CD14-positive monocyte (primary cell): Measurements from ENCODE around the gene GOLGA8N. TPM values are rescaled to one million over a fixed set of nuclear protein-coding genes. Genes with fewer than 3 reads are reported as not detected.

Experiments
- DNase-seq, 3 donors: peaks; one replicate each; pipeline ENCODE4 v3.0.0-alpha.2; 2011 to 2022
- H2AFZ ChIP-seq: 2 replicates; pipeline ENCODE4 v1.6.0; 2012; ENCODE audit warnings: mild to moderate bottlenecking, low read depth, low read length, inconsistent platforms; ENCODE audit not compliant: insufficient read depth, poor library complexity, severe bottlenecking
- H3K27ac ChIP-seq, 2 donors: 1 replicate in 1 of 2; 2 replicates in 1 of 2; pipeline ENCODE4 v1.5.1; 2012 to 2013; ENCODE audit warnings: low read length in 2 of 2, control low read depth in 1 of 2, inconsistent platforms in 1 of 2, low read depth in 1 of 2, mild to moderate bottlenecking in 1 of 2
- H3K27me3 ChIP-seq, 2 donors: one replicate each; pipeline versions ENCODE4 v1.6.0 to v1.6.1; 2011 to 2013; ENCODE audit warnings: low read length in 2 of 2; ENCODE audit not compliant: control insufficient read depth in 2 of 2, insufficient read depth in 2 of 2
- H3K36me3 ChIP-seq, 2 donors: replicated peaks in 1 of 2; 1 replicate in 1 of 2; 2 replicates in 1 of 2; pipeline versions ENCODE4 v1.5.1 to v1.6.1; 2012 to 2013; ENCODE audit warnings: low read length in 2 of 2, control low read depth in 1 of 2, inconsistent platforms in 1 of 2, mild to moderate bottlenecking in 1 of 2; ENCODE audit not compliant: insufficient read depth in 2 of 2, control insufficient read depth in 1 of 2
- H3K4me1 ChIP-seq, 2 donors: 1 replicate in 1 of 2; 2 replicates in 1 of 2; pipeline versions ENCODE4 v1.5.1 to v1.6.1; 2012 to 2013; ENCODE audit warnings: low read length in 2 of 2, control low read depth in 1 of 2, inconsistent platforms in 1 of 2, mild to moderate bottlenecking in 1 of 2, moderate library complexity in 1 of 2; ENCODE audit not compliant: insufficient read depth in 2 of 2, control insufficient read depth in 1 of 2
- H3K4me2 ChIP-seq: replicated peaks from 2 replicates; pipeline ENCODE3; 2012; ENCODE audit warnings: low read length, moderate library complexity, mild to moderate bottlenecking; ENCODE audit not compliant: poor library complexity, severe bottlenecking; ENCODE audit errors: extremely low read depth
- H3K4me3 ChIP-seq, 3 experiments: fragments of 200-600 bp in 1 of 3; sonication (generic) in 1 of 3; replicated peaks in 1 of 3; 1 replicate in 2 of 3; 2 replicates in 1 of 3; pipeline ENCODE4 v1.5.1; 2011 to 2013; ENCODE audit warnings: low read length in 3 of 3, mild to moderate bottlenecking in 3 of 3, control low read depth in 2 of 3, low read depth in 2 of 3, inconsistent platforms in 1 of 3, moderate library complexity in 1 of 3
- H3K79me2 ChIP-seq: 2 replicates; pipeline ENCODE4 v1.6.0; 2012; ENCODE audit warnings: mild to moderate bottlenecking, control low read depth, inconsistent platforms, low read length, moderate library complexity; ENCODE audit not compliant: insufficient read depth
- H3K9ac ChIP-seq: 2 replicates; pipeline ENCODE4 v1.6.0; 2017; ENCODE audit warnings: low read length, mild to moderate bottlenecking; ENCODE audit not compliant: insufficient read depth, poor library complexity, severe bottlenecking
- H3K9me3 ChIP-seq, 2 donors: replicated peaks in 1 of 2; 1 replicate in 1 of 2; 2 replicates in 1 of 2; pipeline versions ENCODE4 v1.5.1 to v1.6.1; 2012 to 2013; ENCODE audit warnings: low read length in 2 of 2, control low read depth in 1 of 2; ENCODE audit not compliant: control insufficient read depth in 1 of 2, insufficient read depth in 1 of 2
- H4K20me1 ChIP-seq: 2 replicates; pipeline ENCODE4 v1.6.0; 2012; ENCODE audit warnings: mild to moderate bottlenecking, low read length, control low read depth, moderate library complexity; ENCODE audit not compliant: insufficient read depth
- H3K27ac Mint-ChIP-seq, 7 donors: one replicate each; pipeline ENCODE4 v1.8.0; 2020; ENCODE audit warnings: mild to moderate bottlenecking in 7 of 7, mixed read lengths in 7 of 7, moderate library complexity in 6 of 7, inconsistent platforms in 2 of 7
- H3K27me3 Mint-ChIP-seq, 3 donors: one replicate each; pipeline ENCODE4 v1.8.0; 2021 to 2022; ENCODE audit warnings: low read depth in 3 of 3, mild to moderate bottlenecking in 3 of 3, mixed read lengths in 3 of 3, moderate library complexity in 3 of 3, inconsistent platforms in 1 of 3
- H3K36me3 Mint-ChIP-seq, 2 donors: one replicate each; pipeline ENCODE4 v1.8.0; 2020; ENCODE audit warnings: mixed read lengths in 2 of 2, inconsistent platforms in 1 of 2, mild to moderate bottlenecking in 1 of 2
- H3K4me1 Mint-ChIP-seq: one replicate; pipeline ENCODE4 v1.8.0; 2020; ENCODE audit warnings: mild to moderate bottlenecking, mixed read lengths
- H3K4me3 Mint-ChIP-seq, 2 donors: one replicate each; pipeline ENCODE4 v1.8.0; 2020; ENCODE audit warnings: mild to moderate bottlenecking in 2 of 2, mixed read lengths in 2 of 2, moderate library complexity in 1 of 2
- H3K9me3 Mint-ChIP-seq, 7 donors: one replicate each; pipeline ENCODE4 v1.8.0; 2020 to 2022; ENCODE audit warnings: mixed read lengths in 7 of 7, mild to moderate bottlenecking in 6 of 7, moderate library complexity in 6 of 7, inconsistent platforms in 2 of 7
- CTCF ChIP-seq: fragments of 200-600 bp; IDR thresholded peaks from one replicate; pipeline ENCODE4 v1.8.0; 2022; ENCODE audit warnings: antibody characterized with exemption, mild to moderate bottlenecking
- WGBS: methylation state at CpG from one replicate; pipeline ENCODE4 v1.1.5; 2013; ENCODE audit warnings: missing lambda C conversion rate; ENCODE audit not compliant: insufficient coverage; 5-methylcytosine and 5-hydroxymethylcytosine counted together
- intact Hi-C, 2 donors: fragments of 100-400 bp; cut with micrococcal nuclease; formaldehyde crosslinking; loops; one replicate each; pipeline versions ENCODE4 v1.15.0 to v1.15.1; 2023
- polyA plus RNA-seq, 3 donors: library from polyadenylated mRNA; depleted of rRNA in 1 of 3; unstranded in 2 of 3; stranded (reverse) in 1 of 3; fragments of 300-500 nt in 2 of 3; fragments of >200 nt in 1 of 3; fragmentation: Illumina TruSeq in 2 of 3; gene quantifications; 1 replicate in 2 of 3; 2 replicates in 1 of 3; pipeline ENCODE4 v1.2.3, GENCODE V29; 2012 to 2021

Gene GOLGA8N
- polyA plus RNA-seq, 3 donors, result 0.04 to 8.3 (median 0.66) TPM

GRCh38 chr15:32643907-32644445 lies 50.7 kb downstream of the GOLGA8N start:
- WGBS, result no CpG with 5 or more reads among the region's 1 CpG
- Histone ChIP-seq H3K4me2 (no peak overlapping the region), H3K9me3 (no peaks in the 10 kb centered on the region), H4K20me1 (no peaks in the 10 kb centered on the region), H3K79me2 (peaks cover 3% of the 10 kb centered on the region), H3K4me1 (no peaks in the 10 kb centered on the region), H3K9ac (no peak overlapping the region), H3K4me3 (no peak overlapping the region), H3K27me3 (peaks cover 0 to 3% of the 10 kb centered on the region in 2 donors), H3K36me3 (peaks cover 8 to 49% of the 10 kb centered on the region in 2 donors), H2AFZ (no peak overlapping the region), H3K27ac (no peak overlapping the region)
- DNase-seq, result no peak
- Mint-ChIP-seq H3K27me3 (peaks cover 7 to 12% (median 10%) of the 10 kb centered on the region in 3 donors), H3K4me1 (peaks cover 7% of the 10 kb centered on the region), H3K36me3 (peaks cover 44 to 47% of the 10 kb centered on the region in 2 donors), H3K9me3 (no peaks in the 10 kb centered on the region), H3K27ac (no peak overlapping the region), H3K4me3 (no peak overlapping the region)
- no peak for TF ChIP-seq CTCF
- intact Hi-C loops, result loop anchor here in 1 of 2 donors (10.0 kb wide), 1 partner anchor 61 kb away; no protein-coding TSS in a partner anchor

DNA sequence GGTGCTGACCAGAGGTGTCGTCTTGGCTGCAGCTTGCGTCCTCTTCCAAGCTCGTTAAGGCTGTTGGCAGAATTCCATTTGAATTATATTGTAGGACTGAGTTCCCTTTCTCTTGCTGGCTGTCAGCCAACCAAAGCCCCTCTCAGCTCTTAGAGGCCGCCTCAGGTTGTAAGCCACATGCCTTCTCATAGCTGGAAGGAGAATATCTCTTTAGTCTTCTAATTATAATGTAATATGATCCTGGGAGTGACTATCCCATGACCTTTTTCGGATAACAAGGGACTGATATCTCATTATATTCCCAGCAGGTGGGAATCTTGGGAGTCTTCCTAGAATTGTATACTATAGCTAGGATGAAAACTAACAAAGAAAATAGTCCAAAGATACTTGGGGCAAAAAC lies 53.0 kb downstream of the GOLGA8N start:
- peaks cover 3 to 7% (median 4%) of the 10 kb centered on the region in 3 donors for H3K27me3 Mint-ChIP-seq
- no peak overlapping the region for H3K9ac ChIP-seq
- peaks cover 0 to 3% of the 10 kb centered on the region in 2 donors for H3K27me3 ChIP-seq
- no peak for TF ChIP-seq CTCF
- H3K9me3 ChIP-seq, result no peaks in the 10 kb centered on the region
- no peaks in the 10 kb centered on the region for H4K20me1 ChIP-seq
- WGBS, result 68% methylated on average over 3 of the region's 5 CpGs
- H3K9me3 Mint-ChIP-seq, result no peaks in the 10 kb centered on the region
- H2AFZ ChIP-seq, result no peak overlapping the region
- H3K4me3 Mint-ChIP-seq, result no peak overlapping the region
- H3K4me1 Mint-ChIP-seq, result peaks cover 5% of the 10 kb centered on the region
- no peak overlapping the region for H3K4me3 ChIP-seq
- no peaks in the 10 kb centered on the region for H3K79me2 ChIP-seq
- intact Hi-C loops, result loop anchor here in 1 of 2 donors (10.0 kb wide), 1 partner anchor 59 kb away; no protein-coding TSS in a partner anchor
- no peak overlapping the region for H3K27ac ChIP-seq
- DNase-seq, result no peak
- peaks cover 32 to 49% of the 10 kb centered on the region in 2 donors for H3K36me3 Mint-ChIP-seq
- no peaks in the 10 kb centered on the region for H3K4me1 ChIP-seq
- H3K4me2 ChIP-seq, result no peak overlapping the region
- no peak overlapping the region for H3K27ac Mint-ChIP-seq
- H3K36me3 ChIP-seq, result peaks cover 4 to 49% of the 10 kb centered on the region in 2 donors
